Lower leg skin (tissue), 3 donors: ENCODE measurements around the gene TP53AIP1.

ENCODE experiments used
- POLR2A ChIP-seq, 2 donors: fragments of 450-650 bp; IDR thresholded peaks; one replicate each; pipeline ENCODE4 v1.6.1; 2016 to 2017; ENCODE audit warnings: antibody characterized with exemption in 2 of 2, mild to moderate bottlenecking in 1 of 2, moderate library complexity in 1 of 2
- TF ChIP-seq, protein P1 (sequence below), 3 donors: fragments of 450-650 bp; IDR thresholded peaks; one replicate each; pipeline ENCODE4 v1.5.1; 2016; ENCODE audit warnings: antibody characterized with exemption in 3 of 3, mild to moderate bottlenecking in 3 of 3, moderate library complexity in 2 of 3

GRCh38 chr11:128904303-128904655 lies 38.4 kb downstream of the TP53AIP1 start:
- TF ChIP-seq POLR2A (IDR thresholded peaks at IDR 0.05): no peak
- TF ChIP-seq, protein P1, sequence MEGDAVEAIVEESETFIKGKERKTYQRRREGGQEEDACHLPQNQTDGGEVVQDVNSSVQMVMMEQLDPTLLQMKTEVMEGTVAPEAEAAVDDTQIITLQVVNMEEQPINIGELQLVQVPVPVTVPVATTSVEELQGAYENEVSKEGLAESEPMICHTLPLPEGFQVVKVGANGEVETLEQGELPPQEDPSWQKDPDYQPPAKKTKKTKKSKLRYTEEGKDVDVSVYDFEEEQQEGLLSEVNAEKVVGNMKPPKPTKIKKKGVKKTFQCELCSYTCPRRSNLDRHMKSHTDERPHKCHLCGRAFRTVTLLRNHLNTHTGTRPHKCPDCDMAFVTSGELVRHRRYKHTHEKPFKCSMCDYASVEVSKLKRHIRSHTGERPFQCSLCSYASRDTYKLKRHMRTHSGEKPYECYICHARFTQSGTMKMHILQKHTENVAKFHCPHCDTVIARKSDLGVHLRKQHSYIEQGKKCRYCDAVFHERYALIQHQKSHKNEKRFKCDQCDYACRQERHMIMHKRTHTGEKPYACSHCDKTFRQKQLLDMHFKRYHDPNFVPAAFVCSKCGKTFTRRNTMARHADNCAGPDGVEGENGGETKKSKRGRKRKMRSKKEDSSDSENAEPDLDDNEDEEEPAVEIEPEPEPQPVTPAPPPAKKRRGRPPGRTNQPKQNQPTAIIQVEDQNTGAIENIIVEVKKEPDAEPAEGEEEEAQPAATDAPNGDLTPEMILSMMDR (IDR thresholded peaks at IDR 0.05): no peak
